ENCODE results near the gene SLC24A5. TPM values are rescaled to one million over a fixed set of nuclear protein-coding genes. Genes with fewer than 3 reads are reported as not detected.
A peak's percentile ranks its signal among the peaks of the same experiment; 100 is the strongest.

Gene SLC24A5
- total and polyA plus RNA-seq, 4 experiments from 2014 or later, result not detected

DNA sequence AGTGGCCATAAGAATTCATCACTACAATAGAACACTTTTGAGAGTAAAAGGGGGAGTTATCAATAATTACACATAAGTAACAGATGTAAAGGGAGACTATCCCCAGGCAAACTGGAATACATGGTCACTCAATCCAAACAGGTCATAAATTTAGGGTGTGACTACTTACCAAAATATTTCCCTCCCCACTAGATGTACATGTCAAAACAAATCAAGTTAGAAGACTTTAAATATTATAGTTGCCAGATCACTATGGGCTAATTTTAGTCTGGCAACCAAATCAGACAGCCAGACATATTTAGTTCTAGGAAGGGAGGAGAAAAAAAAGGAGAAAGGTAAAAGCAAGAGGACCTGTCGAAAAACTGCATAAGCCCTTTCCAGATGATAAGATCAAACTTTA, 23.1 kb downstream of the SLC24A5 start:
- peaks cover 0 to 2% (median 0%) of the 10 kb centered on the region in 4 donors for H3K4me1 Mint-ChIP-seq
- no peaks in the 10 kb centered on the region for H3K9me3 Mint-ChIP-seq

DNA sequence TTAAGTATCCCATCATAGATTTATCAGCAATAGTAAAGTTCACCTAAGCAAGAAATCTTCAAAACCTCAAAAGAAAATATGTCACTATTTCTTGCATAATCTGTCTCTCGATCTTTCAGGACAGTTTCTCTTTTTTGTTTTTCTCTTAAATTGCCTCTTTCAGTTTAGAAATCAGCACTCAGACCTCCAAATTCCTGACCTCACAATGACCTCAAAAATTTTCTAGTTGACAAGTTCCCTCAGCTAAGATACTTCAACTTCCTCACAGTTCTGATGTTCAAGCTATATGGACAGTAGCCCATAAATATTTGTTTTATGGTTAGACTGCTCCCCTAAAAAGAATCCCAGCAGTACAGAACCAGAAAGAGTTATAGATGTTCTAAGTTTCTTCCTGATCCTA, 24.1 kb downstream of the SLC24A5 start:
- H3K27me3 Mint-ChIP-seq, result no peaks in the 10 kb centered on the region
- ChIA-PET POLR2A (ENCODE audit: partially characterized antibody) (no interaction called here), CTCF (ENCODE audit: partially characterized antibody) (no interaction called here)
- H3K36me3 Mint-ChIP-seq, result peaks cover 2 to 12% of the 10 kb centered on the region in 2 donors
- Histone ChIP-seq H3K4me3 (ENCODE audit: low read length in 2 of 2) (no peak overlapping the region), H3K9me3 (ENCODE audit: control insufficient read depth in 1 of 2, low read length in 2 of 2) (no peaks in the 10 kb centered on the region), H3K27ac (ENCODE audit: low read depth, low read length) (no peak overlapping the region), H3K4me1 (ENCODE audit: insufficient read depth, low read length) (no peaks in the 10 kb centered on the region), H3K27me3 (ENCODE audit: insufficient read depth, low read length) (no peaks in the 10 kb centered on the region), H3K36me3 (ENCODE audit: insufficient read depth, low read length) (no peaks in the 10 kb centered on the region)
- peaks cover 0 to 2% (median 0%) of the 10 kb centered on the region in 4 donors for H3K4me1 Mint-ChIP-seq
- no peaks in the 10 kb centered on the region for H3K9me3 Mint-ChIP-seq
- H3K27ac Mint-ChIP-seq, result no peak overlapping the region
- no peak for DNase-seq
- intact Hi-C loops (cut with micrococcal nuclease), result no loop called here
- no peak overlapping the region for H3K4me3 Mint-ChIP-seq

More for the DNA sequence above, 23.1 kb downstream of the SLC24A5 start:
- intact Hi-C loops (cut with micrococcal nuclease), result no loop called here
- no peaks in the 10 kb centered on the region for H3K27me3 ChIP-seq (ENCODE audit: insufficient read depth, low read length)
- Mint-ChIP-seq H3K27ac (no peak overlapping the region), H3K4me3 (no peak overlapping the region), H3K36me3 (peaks cover 2 to 5% of the 10 kb centered on the region in 2 donors), H3K27me3 (no peaks in the 10 kb centered on the region)
- no peak overlapping the region for H3K27ac ChIP-seq (ENCODE audit: low read depth, low read length)
- H3K4me1 ChIP-seq (ENCODE audit: insufficient read depth, low read length), result no peaks in the 10 kb centered on the region
- CTCF ChIA-PET (ENCODE audit: partially characterized antibody), result no interaction called here
- no peak overlapping the region for H3K4me3 ChIP-seq (ENCODE audit: low read length in 2 of 2)
- POLR2A ChIA-PET (ENCODE audit: partially characterized antibody), result no interaction called here
- H3K36me3 ChIP-seq (ENCODE audit: insufficient read depth, low read length), result no peaks in the 10 kb centered on the region
- no peak for DNase-seq
- no peaks in the 10 kb centered on the region for H3K9me3 ChIP-seq (ENCODE audit: control insufficient read depth in 1 of 2, low read length in 2 of 2)

DNA sequence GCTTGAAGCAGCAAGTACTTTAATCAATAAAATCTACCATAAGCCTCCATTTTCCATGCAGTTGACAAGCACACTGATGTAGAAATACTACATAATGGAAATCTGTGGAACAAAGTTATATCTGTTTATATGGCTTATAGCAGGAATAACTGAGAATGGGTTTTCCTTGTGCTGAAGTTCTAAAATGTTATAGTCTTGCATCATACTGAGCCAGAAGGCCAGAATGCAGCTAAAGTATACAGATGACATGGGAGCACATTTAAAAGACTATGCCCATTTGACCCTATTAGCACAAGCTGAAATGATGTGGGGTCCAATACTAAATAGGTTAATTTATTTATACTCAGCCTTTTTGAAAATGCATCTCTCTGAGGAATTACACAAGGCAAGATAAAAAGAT, 25.1 kb downstream of the SLC24A5 start:
- Mint-ChIP-seq H3K4me1 (peaks cover 0 to 2% (median 0%) of the 10 kb centered on the region in 4 donors), H3K9me3 (no peaks in the 10 kb centered on the region), H3K27ac (no peak overlapping the region), H3K36me3 (peaks cover 2 to 13% of the 10 kb centered on the region in 2 donors), H3K4me3 (no peak overlapping the region), H3K27me3 (no peaks in the 10 kb centered on the region)
- H3K9me3 ChIP-seq (ENCODE audit: control insufficient read depth in 1 of 2, low read length in 2 of 2), result no peaks in the 10 kb centered on the region
- intact Hi-C loops (cut with micrococcal nuclease), result no loop called here
- no peaks in the 10 kb centered on the region for H3K27me3 ChIP-seq (ENCODE audit: insufficient read depth, low read length)
- H3K27ac ChIP-seq (ENCODE audit: low read depth, low read length), result no peak overlapping the region
- no peak overlapping the region for H3K4me3 ChIP-seq (ENCODE audit: low read length in 2 of 2)
- DNase-seq, result no peak
- no peaks in the 10 kb centered on the region for H3K4me1 ChIP-seq (ENCODE audit: insufficient read depth, low read length)
- CTCF ChIA-PET (ENCODE audit: partially characterized antibody), result no interaction called here
- no peaks in the 10 kb centered on the region for H3K36me3 ChIP-seq (ENCODE audit: insufficient read depth, low read length)
- POLR2A ChIA-PET (ENCODE audit: partially characterized antibody), result no interaction called here

DNA sequence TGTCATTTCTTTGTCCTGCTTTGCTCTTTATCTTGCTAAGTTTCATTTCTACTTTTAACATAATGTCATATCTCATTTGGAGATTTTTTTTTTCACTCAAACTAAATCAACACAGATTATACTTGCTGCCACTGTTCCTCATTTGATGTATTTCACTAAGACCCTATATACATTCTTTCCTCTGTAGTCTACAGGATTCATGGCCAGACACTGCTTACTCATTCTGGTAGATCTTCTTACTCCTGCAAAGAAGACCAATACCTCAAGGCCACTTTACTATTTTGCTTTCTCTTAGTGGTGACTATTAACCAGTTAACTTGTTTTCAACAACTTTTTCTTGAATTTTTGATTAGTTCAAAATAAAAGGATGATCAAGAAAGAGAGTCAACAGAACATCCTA, 26.6 kb downstream of the SLC24A5 start:
- no peak overlapping the region for H3K4me3 Mint-ChIP-seq
- peaks cover 0 to 2% (median 0%) of the 10 kb centered on the region in 4 donors for H3K4me1 Mint-ChIP-seq
- intact Hi-C loops (cut with micrococcal nuclease), result no loop called here
- no peaks in the 10 kb centered on the region for H3K4me1 ChIP-seq (ENCODE audit: insufficient read depth, low read length)
- H3K36me3 ChIP-seq (ENCODE audit: insufficient read depth, low read length), result no peaks in the 10 kb centered on the region
- H3K36me3 Mint-ChIP-seq, result peaks cover 7 to 19% of the 10 kb centered on the region in 2 donors
- H3K27me3 Mint-ChIP-seq, result no peaks in the 10 kb centered on the region
- DNase-seq, result no peak
- H3K4me3 ChIP-seq (ENCODE audit: low read length in 2 of 2), result no peak overlapping the region
- ChIA-PET CTCF (ENCODE audit: partially characterized antibody) (no interaction called here), POLR2A (ENCODE audit: partially characterized antibody) (no interaction called here)
- no peaks in the 10 kb centered on the region for H3K9me3 Mint-ChIP-seq
- H3K27ac ChIP-seq (ENCODE audit: low read depth, low read length), result no peak overlapping the region
- H3K9me3 ChIP-seq (ENCODE audit: control insufficient read depth in 1 of 2, low read length in 2 of 2), result no peaks in the 10 kb centered on the region
- H3K27ac Mint-ChIP-seq, result peak overlapping the region in 1 of 7 donors; percentile 37
- H3K27me3 ChIP-seq (ENCODE audit: insufficient read depth, low read length), result no peaks in the 10 kb centered on the region

DNA sequence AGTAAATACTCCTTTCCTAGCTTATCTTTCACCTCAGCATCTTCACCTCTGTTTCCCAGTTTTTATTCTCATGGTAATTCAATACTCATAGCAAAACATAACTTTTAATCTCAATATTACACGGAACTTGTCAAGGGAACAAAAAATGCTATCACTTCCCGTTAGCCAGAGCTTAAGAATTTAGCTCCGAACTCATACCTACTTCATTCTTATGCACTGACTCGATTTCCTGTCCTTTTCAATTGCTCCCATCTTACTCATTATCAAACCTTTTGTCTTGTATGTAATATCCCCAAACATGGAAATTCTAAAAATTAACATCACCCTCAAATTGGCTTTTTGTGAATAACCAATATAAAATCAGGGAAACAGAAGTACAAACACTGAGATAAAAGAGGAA, 29.1 kb downstream of the SLC24A5 start:
- H3K4me1 ChIP-seq (ENCODE audit: insufficient read depth, low read length), result no peaks in the 10 kb centered on the region
- ChIA-PET CTCF (ENCODE audit: partially characterized antibody) (no interaction called here), POLR2A (ENCODE audit: partially characterized antibody) (no interaction called here)
- Mint-ChIP-seq H3K36me3 (peaks cover 8 to 26% of the 10 kb centered on the region in 2 donors), H3K4me1 (peaks cover 0 to 2% (median 0%) of the 10 kb centered on the region in 4 donors), H3K4me3 (no peak overlapping the region), H3K27ac (no peak overlapping the region), H3K27me3 (no peaks in the 10 kb centered on the region), H3K9me3 (no peaks in the 10 kb centered on the region)
- no peaks in the 10 kb centered on the region for H3K36me3 ChIP-seq (ENCODE audit: insufficient read depth, low read length)
- no peak overlapping the region for H3K27ac ChIP-seq (ENCODE audit: low read depth, low read length)
- H3K27me3 ChIP-seq (ENCODE audit: insufficient read depth, low read length), result no peaks in the 10 kb centered on the region
- DNase-seq, result no peak
- no peak overlapping the region for H3K4me3 ChIP-seq (ENCODE audit: low read length in 2 of 2)
- H3K9me3 ChIP-seq (ENCODE audit: control insufficient read depth in 1 of 2, low read length in 2 of 2), result no peaks in the 10 kb centered on the region
- intact Hi-C loops (cut with micrococcal nuclease), result no loop called here

DNA sequence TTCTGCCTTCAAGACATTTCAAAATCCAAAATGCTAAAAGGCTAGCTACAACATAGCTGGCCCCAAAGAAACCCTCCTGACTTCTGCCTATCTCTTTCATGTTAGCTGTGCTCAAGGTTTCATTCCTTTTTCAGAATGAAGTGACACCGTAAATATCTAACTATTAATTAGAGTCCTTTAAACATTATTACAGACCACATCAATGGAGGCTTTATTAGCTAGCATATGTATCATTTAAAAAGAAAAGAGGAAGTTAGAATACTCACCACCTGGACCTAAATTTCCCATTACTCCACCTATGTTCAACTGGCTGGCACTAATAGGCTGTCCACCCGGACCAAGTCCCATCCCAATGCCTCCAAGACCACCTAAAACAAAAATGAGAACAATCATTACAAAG, 32.7 kb downstream of the SLC24A5 start:
- CTCF ChIA-PET (ENCODE audit: partially characterized antibody), result no interaction called here

DNA sequence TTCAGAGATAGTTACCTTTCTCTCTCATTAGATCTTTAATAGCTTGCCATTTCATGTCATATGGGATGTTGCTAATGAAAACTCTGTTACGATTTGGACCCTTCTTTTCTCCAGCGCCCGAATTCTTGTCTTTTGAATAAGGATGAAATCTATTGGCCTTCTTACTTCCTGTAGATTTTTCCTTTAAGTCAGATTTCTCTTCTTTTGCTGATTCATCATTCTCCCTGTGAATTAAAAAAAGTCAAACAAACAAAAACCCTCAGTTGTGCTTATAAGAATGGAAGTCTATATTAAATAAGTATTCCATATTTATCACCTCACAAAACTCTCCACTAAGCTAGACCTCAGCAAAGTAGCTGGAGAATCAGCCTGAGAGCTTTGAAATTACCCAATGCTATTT, 47.8 kb downstream of the SLC24A5 start:
- H3K4me3 Mint-ChIP-seq, result no peak overlapping the region
- CTCF ChIA-PET (ENCODE audit: partially characterized antibody), result no interaction called here
- no peak overlapping the region for H3K27ac Mint-ChIP-seq
- H3K36me3 ChIP-seq (ENCODE audit: insufficient read depth, low read length), result no peaks in the 10 kb centered on the region
- peaks cover 17 to 18% of the 10 kb centered on the region in 2 donors for H3K36me3 Mint-ChIP-seq
- no peaks in the 10 kb centered on the region for H3K4me1 ChIP-seq (ENCODE audit: insufficient read depth, low read length)
- POLR2A ChIA-PET (ENCODE audit: partially characterized antibody), result no interaction called here
- H3K4me1 Mint-ChIP-seq, result peaks cover 0 to 4% (median 0%) of the 10 kb centered on the region in 4 donors
- H3K27ac ChIP-seq (ENCODE audit: low read depth, low read length), result no peak overlapping the region
- H3K4me3 ChIP-seq (ENCODE audit: low read length in 2 of 2), result no peak overlapping the region
- no peak for DNase-seq
- H3K9me3 Mint-ChIP-seq, result peaks cover 0 to 12% (median 4%) of the 10 kb centered on the region in 8 donors
- intact Hi-C loops (cut with micrococcal nuclease), result no loop called here
- H3K27me3 Mint-ChIP-seq, result no peaks in the 10 kb centered on the region
- H3K27me3 ChIP-seq (ENCODE audit: insufficient read depth, low read length), result no peaks in the 10 kb centered on the region
- H3K9me3 ChIP-seq (ENCODE audit: control insufficient read depth in 1 of 2, low read length in 2 of 2), result no peaks in the 10 kb centered on the region

More for the DNA sequence above, 32.7 kb downstream of the SLC24A5 start:
- H3K4me3 ChIP-seq (ENCODE audit: low read length in 2 of 2), result no peak overlapping the region
- POLR2A ChIA-PET (ENCODE audit: partially characterized antibody), result no interaction called here
- H3K36me3 ChIP-seq (ENCODE audit: insufficient read depth, low read length), result no peaks in the 10 kb centered on the region
- no peaks in the 10 kb centered on the region for H3K4me1 ChIP-seq (ENCODE audit: insufficient read depth, low read length)
- no peak overlapping the region for H3K27ac ChIP-seq (ENCODE audit: low read depth, low read length)
- no peaks in the 10 kb centered on the region for H3K9me3 ChIP-seq (ENCODE audit: control insufficient read depth in 1 of 2, low read length in 2 of 2)
- no peaks in the 10 kb centered on the region for H3K27me3 Mint-ChIP-seq
- H3K4me1 Mint-ChIP-seq, result no peaks in the 10 kb centered on the region
- no peak overlapping the region for H3K4me3 Mint-ChIP-seq
- no peak overlapping the region for H3K27ac Mint-ChIP-seq
- peaks cover 11 to 30% of the 10 kb centered on the region in 2 donors for H3K36me3 Mint-ChIP-seq
- no peaks in the 10 kb centered on the region for H3K27me3 ChIP-seq (ENCODE audit: insufficient read depth, low read length)
- DNase-seq, result no peak
- H3K9me3 Mint-ChIP-seq, result no peaks in the 10 kb centered on the region
- intact Hi-C loops (cut with micrococcal nuclease), result no loop called here

DNA sequence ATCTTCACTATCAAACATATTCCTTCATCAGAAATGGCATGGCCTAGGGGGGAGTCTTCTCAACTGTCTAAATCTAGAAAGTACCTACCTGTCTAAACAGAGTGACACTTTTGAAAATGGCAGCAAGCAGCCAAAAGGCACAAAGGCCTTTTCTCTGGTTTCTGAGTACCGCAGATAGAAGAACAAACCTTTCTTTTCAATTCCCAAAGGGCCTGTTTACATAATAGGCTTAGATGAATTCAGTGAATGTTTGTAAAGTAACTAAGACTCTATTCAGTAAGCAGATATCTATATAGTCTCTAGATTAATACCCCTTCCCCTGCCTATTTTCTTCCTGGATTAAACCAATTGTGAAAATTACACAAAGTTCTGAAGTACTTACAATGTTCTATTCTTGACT, 50.2 kb downstream of the SLC24A5 start:
- no peak for DNase-seq
- H3K27ac ChIP-seq (ENCODE audit: low read depth, low read length), result no peak overlapping the region
- H3K27me3 ChIP-seq (ENCODE audit: insufficient read depth, low read length), result no peaks in the 10 kb centered on the region
- no peak overlapping the region for H3K4me3 ChIP-seq (ENCODE audit: low read length in 2 of 2)
- CTCF ChIA-PET (ENCODE audit: partially characterized antibody), result no interaction called here
- peaks cover 15 to 17% of the 10 kb centered on the region in 2 donors for H3K36me3 Mint-ChIP-seq
- peaks cover 0 to 4% (median 0%) of the 10 kb centered on the region in 4 donors for H3K4me1 Mint-ChIP-seq
- intact Hi-C loops (cut with micrococcal nuclease), result loop anchor here (10.0 kb wide), 1 partner anchor 164 kb away; the partner anchor contains the start of gene DUT
- H3K9me3 ChIP-seq (ENCODE audit: control insufficient read depth in 1 of 2, low read length in 2 of 2), result no peaks in the 10 kb centered on the region
- POLR2A ChIA-PET (ENCODE audit: partially characterized antibody), result no interaction called here
- no peak overlapping the region for H3K4me3 Mint-ChIP-seq
- no peaks in the 10 kb centered on the region for H3K36me3 ChIP-seq (ENCODE audit: insufficient read depth, low read length)
- H3K4me1 ChIP-seq (ENCODE audit: insufficient read depth, low read length), result no peaks in the 10 kb centered on the region
- H3K27me3 Mint-ChIP-seq, result no peaks in the 10 kb centered on the region
- H3K27ac Mint-ChIP-seq, result no peak overlapping the region
- peaks cover 0 to 12% (median 4%) of the 10 kb centered on the region in 8 donors for H3K9me3 Mint-ChIP-seq
